ENCODE results near the gene GPR83.

DNA sequence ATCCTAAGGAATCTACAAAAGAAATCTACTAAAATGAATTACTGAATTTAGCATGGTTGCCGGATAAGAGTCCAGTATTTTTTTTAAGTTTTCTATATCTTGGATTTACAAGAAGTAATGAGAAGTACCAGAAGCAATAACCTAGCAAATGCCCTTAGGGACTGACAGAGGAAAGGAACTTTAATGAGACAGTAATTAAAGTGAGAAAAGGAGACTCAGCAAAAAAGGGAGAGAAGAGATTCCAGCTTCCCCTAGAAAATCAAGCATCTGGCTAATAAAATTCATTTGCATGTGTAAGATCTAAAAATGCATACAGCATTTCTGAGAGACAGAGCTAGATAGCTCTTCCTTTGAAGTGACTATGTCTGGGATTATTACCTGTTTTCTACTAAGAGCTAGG is 57.7 kb downstream of the GPR83 start:
- TF ChIP-seq POLR2A (IDR thresholded peaks at IDR 0.05; ENCODE audit: low read depth, low read length) = no peak
- TF ChIP-seq POLR2AphosphoS5 (IDR thresholded peaks at IDR 0.05; ENCODE audit: low read depth, low read length) = no peak
- TF ChIP-seq POU2F2 (IDR thresholded peaks at IDR 0.05; ENCODE audit: low read depth, low read length) = no peak
- no peak for TF ChIP-seq TAF1 (IDR thresholded peaks at IDR 0.05; ENCODE audit: low read depth, low read length)
- TF ChIP-seq PAX5 (IDR thresholded peaks at IDR 0.05; ENCODE audit: insufficient read depth, low read length, severe bottlenecking) = no peak

Measured in GM12891 (cell line).